ENCODE data around the gene SLC24A3. TPM values are rescaled to one million over a fixed set of nuclear protein-coding genes. Genes with fewer than 3 reads are reported as not detected.

Gene SLC24A3
- total and polyA plus RNA-seq, 2 of the 13 experiments (the other 11 are each of a cell fraction or from before 2014, with no cell fraction given): not detected

GRCh38 chr20:19758501-19759331 lies 546.3 kb downstream of the SLC24A3 start (continued):
- TF ChIP-seq, protein P1, sequence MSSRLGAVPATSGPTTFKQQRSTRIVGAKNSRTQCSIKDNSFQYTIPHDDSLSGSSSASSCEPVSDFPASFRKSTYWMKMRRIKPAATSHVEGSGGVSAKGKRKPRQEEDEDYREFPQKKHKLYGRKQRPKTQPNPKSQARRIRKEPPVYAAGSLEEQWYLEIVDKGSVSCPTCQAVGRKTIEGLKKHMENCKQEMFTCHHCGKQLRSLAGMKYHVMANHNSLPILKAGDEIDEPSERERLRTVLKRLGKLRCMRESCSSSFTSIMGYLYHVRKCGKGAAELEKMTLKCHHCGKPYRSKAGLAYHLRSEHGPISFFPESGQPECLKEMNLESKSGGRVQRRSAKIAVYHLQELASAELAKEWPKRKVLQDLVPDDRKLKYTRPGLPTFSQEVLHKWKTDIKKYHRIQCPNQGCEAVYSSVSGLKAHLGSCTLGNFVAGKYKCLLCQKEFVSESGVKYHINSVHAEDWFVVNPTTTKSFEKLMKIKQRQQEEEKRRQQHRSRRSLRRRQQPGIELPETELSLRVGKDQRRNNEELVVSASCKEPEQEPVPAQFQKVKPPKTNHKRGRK (CRISPR knock-in tag; IDR thresholded peaks at IDR 0.05): no peak
- TF ChIP-seq ZNF652 (CRISPR knock-in tag; IDR thresholded peaks at IDR 0.05; ENCODE audit: borderline replicate concordance, low read depth): no peak
- peak; percentile 58; the same call in 1 of the 2 replicates for TF ChIP-seq CREB3 (CRISPR knock-in tag; IDR thresholded peaks at IDR 0.05)
- TF ChIP-seq ZNF292 (CRISPR knock-in tag; IDR thresholded peaks at IDR 0.05; ENCODE audit: borderline replicate concordance, low read depth): no peak; the same call in 1 of the 2 replicates
- TF ChIP-seq ZNF790 (CRISPR knock-in tag; IDR thresholded peaks at IDR 0.05; ENCODE audit: borderline replicate concordance): peak; percentile 90
- no peak for TF ChIP-seq TEAD2 (CRISPR knock-in tag; IDR thresholded peaks at IDR 0.05)
- TF ChIP-seq ATF7-NPFF (CRISPR knock-in tag; IDR thresholded peaks at IDR 0.05; ENCODE audit: low read depth): peak; percentile 38; the same call in 1 of the 2 replicates
- TF ChIP-seq PRMT3 (CRISPR knock-in tag; IDR thresholded peaks at IDR 0.05; ENCODE audit: borderline replicate concordance, low read depth): no peak; the same call in 1 of the 2 replicates
- peak; percentile 54; the same call in 1 of the 2 replicates for TF ChIP-seq ZBTB43 (CRISPR knock-in tag; conservative IDR thresholded peaks at IDR 0.05)
- no peak for TF ChIP-seq ZNF276 (CRISPR knock-in tag; IDR thresholded peaks at IDR 0.05; ENCODE audit: low read depth)
- no peak for TF ChIP-seq SRSF4 (IDR thresholded peaks at IDR 0.05; ENCODE audit: low read depth, low read length, poor library complexity, severe bottlenecking)
- TF ChIP-seq MED8 (CRISPR knock-in tag; IDR thresholded peaks at IDR 0.05; ENCODE audit: insufficient replicate concordance): no peak
- TF ChIP-seq MAZ (IDR thresholded peaks at IDR 0.05; ENCODE audit: borderline replicate concordance, low read depth, low read length): no peak
- no peak for TF ChIP-seq MAZ (CRISPR knock-in tag; IDR thresholded peaks at IDR 0.05; ENCODE audit: low read depth)
- no peak for TF ChIP-seq ZNF678 (CRISPR knock-in tag; IDR thresholded peaks at IDR 0.05)
- TF ChIP-seq ZNF446 (CRISPR knock-in tag; IDR thresholded peaks at IDR 0.05): no peak
- TF ChIP-seq ZNF773 (CRISPR knock-in tag; IDR thresholded peaks at IDR 0.05; ENCODE audit: borderline replicate concordance): no peak
- no peak for TF ChIP-seq KDM6A (CRISPR knock-in tag; IDR thresholded peaks at IDR 0.05; ENCODE audit: low read depth)
- peak; percentile 96 for TF ChIP-seq RXRA (CRISPR knock-in tag; IDR thresholded peaks at IDR 0.05)
- 0 out of 2 replicates have a peak, but pooled peaks have one; percentile 62 for TF ChIP-seq ZFP41 (CRISPR knock-in tag; IDR thresholded peaks at IDR 0.05; ENCODE audit: borderline replicate concordance)
- TF ChIP-seq SOX13 (IDR thresholded peaks at IDR 0.05): no peak
- TF ChIP-seq SOX13 (CRISPR knock-in tag; conservative IDR thresholded peaks at IDR 0.05 in 1 of 2, IDR thresholded peaks at IDR 0.05 in 1 of 2): peak in 1 of 2 experiments; percentile 83; a peak in 2 of 4 replicates
- TF ChIP-seq ZNF558 (CRISPR knock-in tag; IDR thresholded peaks at IDR 0.05; ENCODE audit: borderline replicate concordance): no peak
- no peak for TF ChIP-seq ZNF670 (CRISPR knock-in tag; IDR thresholded peaks at IDR 0.05; ENCODE audit: borderline replicate concordance)
